ENCODE measurements around the gene RABAC1.

- TF ChIP-seq EZH2 (IDR thresholded peaks at IDR 0.05; ENCODE audit: borderline replicate concordance, control insufficient read depth, low read depth, low read length) (no peak), SIN3A (IDR thresholded peaks at IDR 0.05; ENCODE audit: low read depth, low read length) (no peak), BCLAF1 (IDR thresholded peaks at IDR 0.05) (no peak), POLR2A (IDR thresholded peaks at IDR 0.05; ENCODE audit: low read depth, low read length) (no peak), SMAD1 (IDR thresholded peaks at IDR 0.05; ENCODE audit: low read depth, partially characterized antibody) (no peak), CREB1 (IDR thresholded peaks at IDR 0.05; ENCODE audit: low read depth) (no peak), SUZ12 (IDR thresholded peaks at IDR 0.05; ENCODE audit: unreplicated experiment) (no peak), POLR2AphosphoS5 (IDR thresholded peaks at IDR 0.05; ENCODE audit: low read length) (no peak), RCOR1 (conservative IDR thresholded peaks at IDR 0.05; ENCODE audit: low read depth, low read length) (no peak), PBX3 (IDR thresholded peaks at IDR 0.05; ENCODE audit: insufficient replicate concordance, low read depth, low read length) (no peak), NFYA (IDR thresholded peaks at IDR 0.05; ENCODE audit: borderline replicate concordance, low read depth, low read length) (no peak), BCL11A (IDR thresholded peaks at IDR 0.05; ENCODE audit: low read depth, low read length) (no peak), SRF (IDR thresholded peaks at IDR 0.05; ENCODE audit: low read depth in 2 of 2, low read length in 2 of 2) (no peak)
- TF ChIP-seq, protein P1, sequence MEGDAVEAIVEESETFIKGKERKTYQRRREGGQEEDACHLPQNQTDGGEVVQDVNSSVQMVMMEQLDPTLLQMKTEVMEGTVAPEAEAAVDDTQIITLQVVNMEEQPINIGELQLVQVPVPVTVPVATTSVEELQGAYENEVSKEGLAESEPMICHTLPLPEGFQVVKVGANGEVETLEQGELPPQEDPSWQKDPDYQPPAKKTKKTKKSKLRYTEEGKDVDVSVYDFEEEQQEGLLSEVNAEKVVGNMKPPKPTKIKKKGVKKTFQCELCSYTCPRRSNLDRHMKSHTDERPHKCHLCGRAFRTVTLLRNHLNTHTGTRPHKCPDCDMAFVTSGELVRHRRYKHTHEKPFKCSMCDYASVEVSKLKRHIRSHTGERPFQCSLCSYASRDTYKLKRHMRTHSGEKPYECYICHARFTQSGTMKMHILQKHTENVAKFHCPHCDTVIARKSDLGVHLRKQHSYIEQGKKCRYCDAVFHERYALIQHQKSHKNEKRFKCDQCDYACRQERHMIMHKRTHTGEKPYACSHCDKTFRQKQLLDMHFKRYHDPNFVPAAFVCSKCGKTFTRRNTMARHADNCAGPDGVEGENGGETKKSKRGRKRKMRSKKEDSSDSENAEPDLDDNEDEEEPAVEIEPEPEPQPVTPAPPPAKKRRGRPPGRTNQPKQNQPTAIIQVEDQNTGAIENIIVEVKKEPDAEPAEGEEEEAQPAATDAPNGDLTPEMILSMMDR (IDR thresholded peaks at IDR 0.05 in 2 of 3, conservative IDR thresholded peaks at IDR 0.05 in 1 of 3; ENCODE audit: control insufficient read depth in 2 of 3, extremely low read depth in 1 of 3, insufficient read depth in 1 of 3, low read depth in 3 of 3, low read length in 3 of 3) = no peak
These were observed 46.4 kb upstream of the RABAC1 start for GRCh38 chr19:42005504-42005903.
